MCF 10A (cell line): ENCODE measurements around the gene LPAR6. TPM values are rescaled to one million over a fixed set of nuclear protein-coding genes. Genes with fewer than 3 reads are reported as not detected.
"Not testable (repeated sequence)": the region's sequence is repeated elsewhere in the genome, so short reads cannot be mapped to it uniquely, and the experiment has no call there.

Experiments used
- Bru-seq: library from RNA; stranded (reverse); fragments of 400-500 nt; gene quantifications from one replicate; lab custom pipeline; 2021; lab: Mats Ljungman, UMichigan
- BruChase-seq, 2 experiments: library from RNA; stranded (reverse); fragments of 400-500 nt; gene quantifications; one replicate each; lab custom pipeline; 2021; lab: Mats Ljungman, UMichigan
- BruUV-seq: library from RNA; stranded (reverse); fragments of 400-500 nt; replicated peaks from 2 replicates; lab custom pipeline; 2021; lab: Mats Ljungman, UMichigan
- CTCF ChIA-PET: fragments of 300-600 bp; sonication (Branson Sonifier 250); formaldehyde crosslinking; extraction: SDS; loops from one replicate; lab custom pipeline; 2021; ENCODE audit warnings: antibody characterized with exemption, inconsistent platforms; lab: Yijun Ruan, JAX
- POLR2A ChIA-PET: fragments of 300-600, 350-650 bp; sonication (Branson Sonifier 250); formaldehyde crosslinking; extraction: SDS; loops from one replicate; lab custom pipeline; 2020; ENCODE audit warnings: antibody characterized with exemption, inconsistent platforms; lab: Yijun Ruan, JAX
- DNase-seq: peaks from one replicate; pipeline ENCODE4 v3.0.0-alpha.2; 2018; ENCODE audit not compliant: unreplicated experiment
- H3K27ac Mint-ChIP-seq: one replicate; pipeline ENCODE4 v1.8.0; 2022; ENCODE audit warnings: mild to moderate bottlenecking, low read depth, mixed read lengths; ENCODE audit not compliant: unreplicated experiment
- H3K27me3 Mint-ChIP-seq: one replicate; pipeline ENCODE4 v1.8.0; 2022; ENCODE audit warnings: mixed read lengths; ENCODE audit not compliant: insufficient read depth, unreplicated experiment
- H3K36me3 Mint-ChIP-seq: one replicate; pipeline ENCODE4 v1.8.0; 2022; ENCODE audit warnings: mild to moderate bottlenecking, moderate library complexity, mixed read lengths; ENCODE audit not compliant: insufficient read depth, unreplicated experiment
- H3K4me1 Mint-ChIP-seq: one replicate; pipeline ENCODE4 v1.8.0; 2022; ENCODE audit warnings: mixed read lengths; ENCODE audit not compliant: insufficient read depth, unreplicated experiment
- H3K4me3 Mint-ChIP-seq: one replicate; pipeline ENCODE4 v1.8.0; 2022; ENCODE audit warnings: mild to moderate bottlenecking, moderate library complexity, mixed read lengths; ENCODE audit not compliant: unreplicated experiment
- H3K9me3 Mint-ChIP-seq: one replicate; pipeline ENCODE4 v1.8.0; 2022; ENCODE audit warnings: mixed read lengths; ENCODE audit not compliant: unreplicated experiment
- CTCF ChIP-seq: fragments of 200-600 bp; IDR thresholded peaks from one replicate; pipeline ENCODE4 v1.8.0; 2022; ENCODE audit warnings: antibody characterized with exemption, mild to moderate bottlenecking; ENCODE audit not compliant: unreplicated experiment
- intact Hi-C: fragments of 100-400 bp; cut with micrococcal nuclease; formaldehyde crosslinking; loops from 2 replicates; pipeline ENCODE4 v1.14.1; 2022
- long read RNA-seq: library from polyadenylated mRNA; stranded (forward); transcript quantifications from one replicate; pipeline ENCODE4 v2.0.0, GENCODE V29; 2022
- total RNA-seq: library from RNA; stranded (reverse); gene quantifications from 2 replicates; pipeline ENCODE4 v1.2.3, GENCODE V29; 2022

Gene LPAR6, protein sequence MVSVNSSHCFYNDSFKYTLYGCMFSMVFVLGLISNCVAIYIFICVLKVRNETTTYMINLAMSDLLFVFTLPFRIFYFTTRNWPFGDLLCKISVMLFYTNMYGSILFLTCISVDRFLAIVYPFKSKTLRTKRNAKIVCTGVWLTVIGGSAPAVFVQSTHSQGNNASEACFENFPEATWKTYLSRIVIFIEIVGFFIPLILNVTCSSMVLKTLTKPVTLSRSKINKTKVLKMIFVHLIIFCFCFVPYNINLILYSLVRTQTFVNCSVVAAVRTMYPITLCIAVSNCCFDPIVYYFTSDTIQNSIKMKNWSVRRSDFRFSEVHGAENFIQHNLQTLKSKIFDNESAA
- total RNA-seq (2.2 and 3.1 TPM in 2 replicates), Bru-seq, nascent RNA (percentile 28 among the genes with signal in this experiment), BruChase-seq, experiment 1, labeled RNA remaining after a 6-hour chase (percentile 31 among the genes with signal in this experiment), BruChase-seq, experiment 2, labeled RNA remaining after a 2-hour chase (percentile 41 among the genes with signal in this experiment)
- long read RNA-seq, partial matches to known transcripts: 0 of 11 reads
- long read RNA-seq, other reads (novel, unspliced or antisense): 11 of 11 reads

DNA sequence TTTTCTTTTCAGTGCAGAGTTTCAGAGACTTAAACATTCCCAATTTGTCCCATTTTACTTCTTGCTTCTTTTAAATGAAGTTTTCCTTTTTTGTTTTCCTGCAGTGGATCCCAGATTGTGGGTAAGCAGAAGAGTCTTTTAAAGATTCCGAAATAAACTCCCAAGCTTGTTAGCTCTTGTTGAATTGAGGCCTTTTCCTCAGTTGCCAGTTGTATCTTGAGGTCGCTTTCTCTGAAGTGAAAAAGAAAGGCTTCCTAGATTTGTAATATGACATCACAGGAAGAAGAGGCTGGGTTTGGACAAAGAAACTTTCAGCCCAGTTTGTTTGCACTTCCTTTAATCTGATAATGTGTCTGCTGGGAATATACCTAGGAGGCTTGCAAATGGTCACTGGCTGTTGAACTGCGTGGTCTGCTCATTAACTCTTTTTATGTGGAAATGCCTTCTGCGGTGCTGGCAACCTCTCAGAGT, at the start of gene LPAR6:
TSS of gene LPAR6 (minus strand) at position 233 of the 471 bp plus-strand sequence. CDS start 690 bp downstream, outside the sequence.
- peak within 1 kb of the TSS; percentile 97 for H3K27ac Mint-ChIP-seq
- intact Hi-C loops: loop anchor here (5.0 kb wide), 1 partner anchor 176 kb away; no protein-coding TSS in a partner anchor
- H3K9me3 Mint-ChIP-seq: peaks cover 5% of the 10 kb centered on the region
- peaks cover 20% of the 10 kb centered on the region for H3K4me1 Mint-ChIP-seq
- peak within 1 kb of the TSS; percentile 96 for H3K4me3 Mint-ChIP-seq
- no peaks in the 10 kb centered on the region for H3K27me3 Mint-ChIP-seq
- no peak for TF ChIP-seq CTCF
- ChIA-PET POLR2A (interaction anchor here (0.6 to 2.5 kb wide), 33 partner anchors 8 to 1878 kb away, joined by 3 to 42 read pairs (median 5); partner anchors contain the start of genes RB1 and RCBTB2), CTCF (interaction anchor here (0.6 to 1.2 kb wide), 7 partner anchors 9 to 166 kb away, joined by 3 to 5 read pairs (median 4); no protein-coding TSS in a partner anchor)
- BruUV-seq: no TSS peak
- H3K36me3 Mint-ChIP-seq: peaks cover 18% of the 10 kb centered on the region
- peak; percentile 64 for DNase-seq

GRCh38 chr13:48457578-48458242, 44.8 kb upstream of the LPAR6 start:
- Mint-ChIP-seq H3K27me3 (no peaks in the 10 kb centered on the region), H3K9me3 (no peaks in the 10 kb centered on the region), H3K27ac (no peak overlapping the region), H3K4me1 (no peaks in the 10 kb centered on the region), H3K36me3 (peaks cover 48% of the 10 kb centered on the region), H3K4me3 (no peak overlapping the region)
- DNase-seq: no peak
- ChIA-PET CTCF (interaction anchor here (0.6 kb wide), 2 partner anchors 36 to 96 kb away, joined by 3 read pairs; no protein-coding TSS in a partner anchor), POLR2A (interaction anchor here (1.1 to 1.2 kb wide), 2 partner anchors 9 to 18 kb away, joined by 3 read pairs; no protein-coding TSS in a partner anchor)
- BruUV-seq: no TSS peak
- intact Hi-C loops: no loop called here
- TF ChIP-seq CTCF: no peak

- H3K9me3 Mint-ChIP-seq: no peaks in the 10 kb centered on the region
- DNase-seq: no peak
- CTCF ChIA-PET: interaction anchor here (0.6 kb wide), 1 partner anchor 131 kb away, joined by 3 read pairs; no protein-coding TSS in a partner anchor
Observed at GRCh38 chr13:48456546-48456945, 43.6 kb upstream of the LPAR6 start.

GRCh38 chr13:48451196-48451595, 38.3 kb upstream of the LPAR6 start:
- POLR2A ChIA-PET: interaction anchor here (0.7 to 1.2 kb wide), 3 partner anchors 14 to 1443 kb away, joined by 3 to 4 read pairs (median 3); no protein-coding TSS in a partner anchor
- intact Hi-C loops, H3K27me3 Mint-ChIP-seq, H3K27ac Mint-ChIP-seq, DNase-seq, H3K9me3 Mint-ChIP-seq, CTCF ChIA-PET, H3K4me3 Mint-ChIP-seq, BruUV-seq: not testable (repeated sequence)
- peaks cover 21% of the 10 kb centered on the region for H3K36me3 Mint-ChIP-seq
- H3K4me1 Mint-ChIP-seq: peaks cover 18% of the 10 kb centered on the region

More at GRCh38 chr13:48456546-48456945, 43.6 kb upstream of the LPAR6 start:
- H3K27me3 Mint-ChIP-seq: no peaks in the 10 kb centered on the region
- BruUV-seq: no TSS peak
- H3K4me1 Mint-ChIP-seq: no peaks in the 10 kb centered on the region
- H3K27ac Mint-ChIP-seq: no peak overlapping the region
- no peak overlapping the region for H3K4me3 Mint-ChIP-seq
- intact Hi-C loops: no loop called here
- no peak for TF ChIP-seq CTCF
- H3K36me3 Mint-ChIP-seq: peaks cover 48% of the 10 kb centered on the region
- POLR2A ChIA-PET: no interaction called here
